ENCODE data around the gene ABCG1. TPM values are rescaled to one million over a fixed set of nuclear protein-coding genes. Genes with fewer than 3 reads are reported as not detected.

The ABCG1 gene
- total RNA-seq, 1 experiment from 2014 or later, result 5.6 TPM

- no peaks in the 10 kb centered on the region for H4K20me1 ChIP-seq (ENCODE audit: insufficient read depth)
- no peaks in the 10 kb centered on the region for H3K79me2 ChIP-seq (ENCODE audit: low read depth)
- no peaks in the 10 kb centered on the region for H3K9me3 ChIP-seq (ENCODE audit: insufficient read depth, low read depth)
- no peak overlapping the region for H3K4me3 ChIP-seq
- DNase-seq, result no peak
- ChIA-PET POLR2A (ENCODE audit: unreplicated experiment) (interaction anchor here (0.7 kb wide), 1 partner anchor 1096 kb away, joined by 11 read pairs; no protein-coding TSS in a partner anchor), CTCF (no interaction called here)
- 0 out of 2 replicates have a peak, but pooled peaks cover 9% of the 10 kb centered on the region for H3K4me1 ChIP-seq (replicated peaks; ENCODE audit: insufficient read depth)
- no peak overlapping the region for H3K27ac ChIP-seq
- no peaks in the 10 kb centered on the region for H3K36me3 ChIP-seq (ENCODE audit: low read depth)
- H3K9me2 ChIP-seq (ENCODE audit: insufficient read depth), result no peaks in the 10 kb centered on the region
- H2AFZ ChIP-seq, result no peak overlapping the region
- no peak overlapping the region for H3K4me2 ChIP-seq
- no peaks in the 10 kb centered on the region for H3K27me3 ChIP-seq (ENCODE audit: insufficient read depth, low read depth)
- intact Hi-C loops (cut with micrococcal nuclease; ENCODE audit: unreplicated experiment), result no loop called here
- no TSS peak for BruUV-seq (replicated peaks)
- no peaks in the 10 kb centered on the region; the same call in 1 of the 2 replicates for H3F3A ChIP-seq (ENCODE audit: insufficient read depth, low read depth)
- TF ChIP-seq CTCF (conservative IDR thresholded peaks at IDR 0.05), result no peak
- TF ChIP-seq EZH2 (IDR thresholded peaks at IDR 0.05; ENCODE audit: low read depth), result no peak
These were observed 84.5 kb downstream of the ABCG1 start for GRCh38 chr21:42303443-42303842.

GRCh38 chr21:42304556-42305454, 85.9 kb downstream of the ABCG1 start:
- Histone ChIP-seq H3K79me2 (ENCODE audit: low read depth) (no peaks in the 10 kb centered on the region), H3K4me2 (no peak overlapping the region), H3K27ac (no peak overlapping the region), H3K4me1 (replicated peaks; ENCODE audit: insufficient read depth) (no peaks in the 10 kb centered on the region), H4K20me1 (ENCODE audit: insufficient read depth) (no peaks in the 10 kb centered on the region), H3K4me3 (no peak overlapping the region), H3K9me3 (ENCODE audit: insufficient read depth, low read depth) (no peaks in the 10 kb centered on the region), H3K36me3 (ENCODE audit: low read depth) (no peaks in the 10 kb centered on the region), H3K27me3 (ENCODE audit: insufficient read depth, low read depth) (no peaks in the 10 kb centered on the region), H3K9me2 (ENCODE audit: insufficient read depth) (no peaks in the 10 kb centered on the region), H3F3A (ENCODE audit: insufficient read depth, low read depth) (no peaks in the 10 kb centered on the region), H2AFZ (no peak overlapping the region)
- BruUV-seq (replicated peaks), result no TSS peak
- TF ChIP-seq EZH2 (IDR thresholded peaks at IDR 0.05; ENCODE audit: low read depth), result no peak
- TF ChIP-seq CTCF (conservative IDR thresholded peaks at IDR 0.05), result no peak
- CTCF ChIA-PET, result no interaction called here
- DNase-seq, result no peak
- intact Hi-C loops (cut with micrococcal nuclease; ENCODE audit: unreplicated experiment), result no loop called here
- POLR2A ChIA-PET (ENCODE audit: unreplicated experiment), result no interaction called here

- Histone ChIP-seq H3K4me1 (replicated peaks; ENCODE audit: insufficient read depth) (no peaks in the 10 kb centered on the region), H3K27me3 (ENCODE audit: insufficient read depth, low read depth) (no peaks in the 10 kb centered on the region), H3K4me3 (no peak overlapping the region), H3K4me2 (no peak overlapping the region), H2AFZ (no peak overlapping the region), H3F3A (ENCODE audit: insufficient read depth, low read depth) (no peaks in the 10 kb centered on the region), H3K9me2 (ENCODE audit: insufficient read depth) (no peaks in the 10 kb centered on the region), H3K9me3 (ENCODE audit: insufficient read depth, low read depth) (no peaks in the 10 kb centered on the region), H3K36me3 (ENCODE audit: low read depth) (no peaks in the 10 kb centered on the region), H3K79me2 (ENCODE audit: low read depth) (no peaks in the 10 kb centered on the region), H4K20me1 (ENCODE audit: insufficient read depth) (no peaks in the 10 kb centered on the region), H3K27ac (no peak overlapping the region)
- BruUV-seq (replicated peaks), result no TSS peak
- CTCF ChIA-PET, result no interaction called here
- no peak for DNase-seq
- POLR2A ChIA-PET (ENCODE audit: unreplicated experiment), result no interaction called here
- intact Hi-C loops (cut with micrococcal nuclease; ENCODE audit: unreplicated experiment), result no loop called here
- TF ChIP-seq CTCF (conservative IDR thresholded peaks at IDR 0.05) (no peak), EZH2 (IDR thresholded peaks at IDR 0.05; ENCODE audit: low read depth) (no peak)
These were observed 86.8 kb downstream of the ABCG1 start for GRCh38 chr21:42305707-42306147.
